Mesendoderm (in vitro differentiated cells): Measurements from ENCODE around the gene ARHGAP26.

Experiments used
- DNase-seq: peaks from one replicate; pipeline ENCODE4 v3.0.0; 2013
- H2AK5ac ChIP-seq: 2 replicates; pipeline ENCODE4 v1.6.1; 2013; ENCODE audit warnings: low read length, inconsistent platforms
- H2BK120ac ChIP-seq: 2 replicates; pipeline ENCODE4 v1.6.1; 2013; ENCODE audit warnings: low read depth, mild to moderate bottlenecking, low read length, moderate library complexity, mixed read lengths
- H2BK15ac ChIP-seq: replicated peaks from 2 replicates; pipeline ENCODE4 v1.6.1; 2013; ENCODE audit warnings: low read depth, mild to moderate bottlenecking, moderate library complexity
- H2BK5ac ChIP-seq: 2 replicates; pipeline ENCODE4 v1.6.1; 2013; ENCODE audit warnings: low read length, inconsistent platforms
- H3K18ac ChIP-seq: 2 replicates; pipeline ENCODE4 v1.6.1; 2013; ENCODE audit warnings: mild to moderate bottlenecking, low read length, mixed read lengths
- H3K23ac ChIP-seq: one replicate; pipeline ENCODE4 v1.6.1; 2013; ENCODE audit warnings: low read length
- H3K27ac ChIP-seq: 2 replicates; pipeline ENCODE4 v1.5.1; 2013; ENCODE audit warnings: low read depth, mild to moderate bottlenecking, inconsistent platforms, low read length, moderate library complexity
- H3K27me3 ChIP-seq: 2 replicates; pipeline ENCODE4 v1.6.1; 2013; ENCODE audit warnings: low read length, control low read depth, mild to moderate bottlenecking, inconsistent platforms; ENCODE audit not compliant: insufficient read depth, poor library complexity
- H3K36me3 ChIP-seq: 2 replicates; pipeline ENCODE4 v1.6.1; 2013; ENCODE audit warnings: low read length, inconsistent platforms; ENCODE audit not compliant: control insufficient read depth, insufficient read depth
- H3K4ac ChIP-seq: one replicate; pipeline ENCODE4 v1.6.1; 2013; ENCODE audit warnings: low read depth, mild to moderate bottlenecking, low read length, moderate library complexity
- H3K4me1 ChIP-seq: 2 replicates; pipeline ENCODE4 v1.6.1; 2013; ENCODE audit warnings: low read depth, low read length, inconsistent platforms; ENCODE audit not compliant: control insufficient read depth
- H3K4me2 ChIP-seq: 2 replicates; pipeline ENCODE4 v1.6.1; 2013; ENCODE audit warnings: low read length
- H3K4me3 ChIP-seq: 2 replicates; pipeline ENCODE4 v1.5.1; 2013; ENCODE audit warnings: mild to moderate bottlenecking, low read length
- H3K56ac ChIP-seq: one replicate; pipeline ENCODE4 v1.6.1; 2013; ENCODE audit warnings: low read length
- H3K79me1 ChIP-seq: 2 replicates; pipeline ENCODE4 v1.6.1; 2013; ENCODE audit warnings: low read length, inconsistent platforms
- H3K79me2 ChIP-seq: 2 replicates; pipeline ENCODE4 v1.6.1; 2013; ENCODE audit warnings: mild to moderate bottlenecking, low read length; ENCODE audit not compliant: control insufficient read depth, insufficient read depth
- H3K9ac ChIP-seq: 2 replicates; pipeline ENCODE4 v1.6.1; 2013; ENCODE audit warnings: low read length, inconsistent platforms
- H4K5ac ChIP-seq: one replicate; pipeline ENCODE4 v1.6.1; 2013; ENCODE audit warnings: low read length
- H4K8ac ChIP-seq: one replicate; pipeline ENCODE4 v1.6.1; 2013; ENCODE audit warnings: low read depth, mild to moderate bottlenecking, control low read depth, low read length, moderate library complexity
- WGBS: extraction: QIAGEN DNeasy Blood & Tissue Kit; methylation state at CpG from one replicate; pipeline ENCODE4 v1.1.7; 2013; ENCODE audit warnings: low lambda C conversion rate, missing lambda C conversion rate; ENCODE audit not compliant: insufficient coverage; ENCODE audit errors: extremely low coverage; 5-methylcytosine and 5-hydroxymethylcytosine counted together

The ARHGAP26 gene

GRCh38 chr5:143045062-143045461 lies 274.9 kb downstream of the ARHGAP26 start:
- Histone ChIP-seq H2AK5ac (no peak overlapping the region), H2BK15ac (no peak overlapping the region), H4K8ac (no peak overlapping the region), H3K27ac (no peak overlapping the region), H3K79me1 (no peaks in the 10 kb centered on the region), H3K36me3 (no peaks in the 10 kb centered on the region), H4K5ac (no peak overlapping the region), H3K27me3 (no peaks in the 10 kb centered on the region), H2BK5ac (no peak overlapping the region), H2BK120ac (no peak overlapping the region), H3K79me2 (no peaks in the 10 kb centered on the region), H3K4me3 (no peak overlapping the region), H3K23ac (no peak overlapping the region), H3K4me2 (no peak overlapping the region), H3K9ac (no peak overlapping the region), H3K56ac (no peak overlapping the region), H3K18ac (no peak overlapping the region), H3K4me1 (no peaks in the 10 kb centered on the region), H3K4ac (no peak overlapping the region)
- no CpG with 5 or more reads among the region's 3 CpGs for WGBS
- no peak for DNase-seq

GRCh38 chr5:143046314-143046713 lies 276.1 kb downstream of the ARHGAP26 start:
- Histone ChIP-seq H3K18ac (no peak overlapping the region), H3K4me1 (no peaks in the 10 kb centered on the region), H3K27me3 (no peaks in the 10 kb centered on the region), H2BK5ac (no peak overlapping the region), H3K79me2 (no peaks in the 10 kb centered on the region), H2AK5ac (no peak overlapping the region), H3K23ac (no peak overlapping the region), H4K5ac (no peak overlapping the region), H3K56ac (no peak overlapping the region), H3K79me1 (no peaks in the 10 kb centered on the region), H3K27ac (no peak overlapping the region), H3K4ac (no peak overlapping the region), H3K9ac (no peak overlapping the region), H4K8ac (no peak overlapping the region), H2BK15ac (no peak overlapping the region), H2BK120ac (no peak overlapping the region), H3K36me3 (no peaks in the 10 kb centered on the region), H3K4me3 (no peak overlapping the region), H3K4me2 (no peak overlapping the region)
- DNase-seq = no peak
- no CpG with 5 or more reads among the region's 1 CpG for WGBS

- no peak overlapping the region for H3K56ac ChIP-seq
- no peaks in the 10 kb centered on the region for H3K79me1 ChIP-seq
- no peak overlapping the region for H3K4me3 ChIP-seq
- no peaks in the 10 kb centered on the region for H3K36me3 ChIP-seq
- no peak overlapping the region for H2BK15ac ChIP-seq
- H3K27me3 ChIP-seq = no peaks in the 10 kb centered on the region
- H3K4me1 ChIP-seq = no peaks in the 10 kb centered on the region
- H3K4me2 ChIP-seq = no peak overlapping the region
- no peak overlapping the region for H3K4ac ChIP-seq
- H2BK5ac ChIP-seq = no peak overlapping the region
- H4K5ac ChIP-seq = no peak overlapping the region
- no peak overlapping the region for H3K9ac ChIP-seq
- H3K23ac ChIP-seq = no peak overlapping the region
- H2BK120ac ChIP-seq = no peak overlapping the region
- no peak overlapping the region for H3K18ac ChIP-seq
- no CpG with 5 or more reads among the region's 1 CpG for WGBS
- H2AK5ac ChIP-seq = no peak overlapping the region
- no peak for DNase-seq
- no peaks in the 10 kb centered on the region for H3K79me2 ChIP-seq
- H3K27ac ChIP-seq = no peak overlapping the region
- no peak overlapping the region for H4K8ac ChIP-seq
These were observed 276.9 kb downstream of the ARHGAP26 start for GRCh38 chr5:143047091-143047490.

GRCh38 chr5:143050183-143050582 lies 280.0 kb downstream of the ARHGAP26 start:
- no peak overlapping the region for H2BK5ac ChIP-seq
- no peak overlapping the region for H3K9ac ChIP-seq
- no peak overlapping the region for H2AK5ac ChIP-seq
- H3K4me2 ChIP-seq = no peak overlapping the region
- no peaks in the 10 kb centered on the region for H3K4me1 ChIP-seq
- no peaks in the 10 kb centered on the region for H3K36me3 ChIP-seq
- H3K79me2 ChIP-seq = no peaks in the 10 kb centered on the region
- no peak overlapping the region for H3K56ac ChIP-seq
- no peak overlapping the region for H4K5ac ChIP-seq
- H3K23ac ChIP-seq = no peak overlapping the region
- no peak overlapping the region for H3K18ac ChIP-seq
- H3K4me3 ChIP-seq = no peak overlapping the region
- H3K27ac ChIP-seq = no peak overlapping the region
- no peak overlapping the region for H2BK15ac ChIP-seq
- no CpG with 5 or more reads among the region's 4 CpGs for WGBS
- H3K27me3 ChIP-seq = no peaks in the 10 kb centered on the region
- no peak for DNase-seq
- H3K4ac ChIP-seq = no peak overlapping the region
- no peaks in the 10 kb centered on the region for H3K79me1 ChIP-seq
- peak overlapping the region; percentile 18 for H2BK120ac ChIP-seq
- no peak overlapping the region for H4K8ac ChIP-seq

GRCh38 chr5:143051244-143052058 lies 281.3 kb downstream of the ARHGAP26 start:
- H4K8ac ChIP-seq = no peak overlapping the region
- H2BK120ac ChIP-seq = no peak overlapping the region
- H3K18ac ChIP-seq = no peak overlapping the region
- no peak overlapping the region for H3K4ac ChIP-seq
- no peak overlapping the region for H2BK15ac ChIP-seq
- no peak overlapping the region for H3K9ac ChIP-seq
- no peak overlapping the region for H2AK5ac ChIP-seq
- no peaks in the 10 kb centered on the region for H3K79me1 ChIP-seq
- no peak overlapping the region for H3K23ac ChIP-seq
- H2BK5ac ChIP-seq = no peak overlapping the region
- no peaks in the 10 kb centered on the region for H3K79me2 ChIP-seq
- peak; percentile 38 for DNase-seq
- no peak overlapping the region for H3K4me2 ChIP-seq
- no CpG with 5 or more reads among the region's 7 CpGs for WGBS
- H3K4me3 ChIP-seq = no peak overlapping the region
- no peak overlapping the region for H4K5ac ChIP-seq
- no peaks in the 10 kb centered on the region for H3K4me1 ChIP-seq
- H3K27me3 ChIP-seq = no peaks in the 10 kb centered on the region
- H3K56ac ChIP-seq = no peak overlapping the region
- no peak overlapping the region for H3K27ac ChIP-seq
- H3K36me3 ChIP-seq = no peaks in the 10 kb centered on the region
